Activated T-cell treated with anti-CD3 and anti-CD28 coated beads for 1 hour (primary cell): ENCODE measurements around the gene ABCG4.
"Not testable (repeated sequence)": the region's sequence is repeated elsewhere in the genome, so short reads cannot be mapped to it uniquely, and the experiment has no call there.

Source experiments
- DNase-seq: peaks from one replicate; pipeline ENCODE4 v3.0.0-alpha.2; 2020; ENCODE audit warnings: low read depth

ABCG4 gene

DNA sequence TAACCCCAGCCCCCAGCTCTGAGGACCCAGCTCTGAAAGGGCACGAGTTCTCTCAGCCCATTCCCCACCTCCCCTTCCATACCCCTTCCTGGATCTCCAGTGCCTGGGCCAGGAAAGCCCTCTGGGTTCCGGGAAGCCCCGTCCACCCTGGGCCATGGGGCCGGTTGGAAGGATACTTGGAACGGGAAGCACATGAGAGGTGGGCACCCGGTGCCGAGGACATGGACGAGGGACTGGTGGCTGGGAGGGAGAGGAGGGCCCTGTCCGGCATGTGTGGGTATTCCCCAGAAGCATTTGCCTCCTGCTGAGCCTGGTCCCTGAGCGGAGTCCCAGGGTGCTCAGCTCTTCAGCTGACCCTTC lies 32.6 kb upstream of the ABCG4 start:
- DNase-seq: no peak

DNA sequence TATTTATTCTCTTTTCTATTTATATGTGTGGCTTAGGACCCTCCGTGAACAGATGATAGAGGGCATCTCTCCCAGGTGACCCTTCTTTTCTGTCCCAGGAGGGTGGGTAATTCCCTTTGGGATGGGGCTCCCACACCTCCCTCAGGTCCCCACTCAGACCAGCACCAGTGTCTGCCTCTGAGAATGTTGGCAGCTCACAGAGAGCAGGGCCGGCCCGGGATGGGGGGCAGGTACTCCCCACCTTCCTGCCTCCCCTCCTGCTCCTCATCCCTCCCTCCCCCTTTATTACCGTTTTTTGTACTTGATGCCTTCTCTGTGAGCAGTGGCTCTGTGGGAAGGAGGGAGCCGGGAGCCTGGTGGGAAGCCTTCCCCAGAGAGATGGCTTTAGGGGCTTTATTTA lies 32.3 kb upstream of the ABCG4 start:
- DNase-seq: no peak

DNA sequence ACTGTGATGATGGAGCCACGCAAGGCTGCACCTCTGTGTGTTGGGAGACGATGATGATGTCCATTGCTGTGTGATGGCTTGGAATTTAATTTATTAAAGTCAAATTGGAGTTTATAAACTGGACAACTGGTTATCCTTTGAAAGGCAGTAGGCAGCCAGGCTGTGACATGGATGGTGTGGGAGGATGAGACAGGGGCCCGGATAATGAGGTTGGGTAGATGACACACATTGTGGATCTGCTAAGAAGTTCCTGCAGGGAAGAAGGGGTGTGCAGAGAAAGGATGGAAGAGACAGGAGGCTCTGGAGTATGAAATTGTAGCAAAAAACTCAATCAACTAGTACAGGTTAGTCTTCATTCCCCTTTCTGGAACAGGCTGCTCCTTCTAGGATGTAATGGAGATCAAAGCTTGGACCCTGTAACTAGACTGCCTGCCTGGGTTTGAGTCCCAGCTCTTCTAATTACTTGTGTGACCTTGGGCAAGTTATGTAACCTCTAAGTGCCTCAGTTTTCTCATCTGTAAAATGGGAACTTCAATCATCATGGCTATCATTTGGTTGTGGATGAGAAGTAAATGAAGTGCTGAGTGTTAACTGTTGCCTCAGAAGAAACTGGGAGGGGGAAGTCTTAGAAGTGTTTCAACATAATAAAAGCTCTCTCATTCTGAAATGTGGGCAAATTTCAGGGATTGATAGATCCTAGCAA lies 31.7 kb upstream of the ABCG4 start:
- no peak for DNase-seq

DNA sequence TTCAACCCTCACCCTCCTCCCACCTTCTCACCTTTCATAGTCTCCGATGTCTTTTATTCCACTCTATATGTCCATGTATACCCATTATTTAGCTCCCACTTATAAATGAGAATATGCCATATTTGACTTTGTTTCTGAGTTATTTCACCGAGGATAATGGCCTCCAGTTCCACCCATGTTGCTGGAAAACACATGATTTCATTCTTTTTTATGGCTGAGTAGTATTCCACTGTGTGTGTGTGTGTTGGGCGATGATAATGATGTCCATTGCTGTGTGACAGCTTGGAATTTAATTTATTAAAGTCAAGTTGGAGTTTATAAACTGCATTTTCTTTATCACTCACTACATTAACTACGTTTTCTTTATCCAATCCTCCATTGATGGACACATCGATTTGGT lies 30.6 kb upstream of the ABCG4 start:
- DNase-seq: no peak

DNA sequence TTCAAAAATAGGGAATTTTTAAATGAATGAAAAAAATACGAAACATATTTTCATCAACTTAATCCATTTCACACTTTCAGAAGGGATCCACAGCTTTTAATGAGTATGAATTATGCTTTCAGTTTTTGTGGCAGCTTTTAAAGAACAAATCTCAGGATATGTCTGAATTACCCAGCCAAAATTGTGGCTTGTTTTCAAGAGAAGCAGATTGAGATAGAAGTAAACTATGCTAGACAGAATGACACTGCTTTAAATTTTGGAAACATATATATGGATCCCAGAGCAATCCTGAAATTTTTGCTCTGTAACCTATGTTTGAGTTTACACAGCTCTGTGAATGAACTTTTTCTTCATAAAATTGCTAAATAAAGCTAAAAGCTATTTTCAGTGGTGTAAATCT lies 29.9 kb upstream of the ABCG4 start:
- DNase-seq: no peak

DNA sequence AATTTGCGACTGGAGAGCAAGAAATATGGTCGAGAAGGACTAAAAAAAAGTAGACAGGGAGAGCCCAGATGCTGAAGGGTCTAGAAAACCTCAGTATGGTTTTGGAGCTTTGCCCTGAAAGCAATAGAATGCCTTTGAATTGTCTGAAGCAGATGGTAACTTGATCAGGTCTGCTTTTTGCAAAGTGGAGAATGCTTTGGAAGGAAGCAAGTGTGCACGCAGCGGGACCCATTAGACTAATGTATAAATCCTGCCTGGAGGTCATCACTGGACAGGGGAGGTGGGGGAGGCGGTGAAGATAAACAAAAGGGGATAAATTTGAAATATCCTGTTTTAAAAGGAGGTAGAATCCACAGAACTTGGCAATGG lies 28.2 kb upstream of the ABCG4 start:
- no peak for DNase-seq

DNA sequence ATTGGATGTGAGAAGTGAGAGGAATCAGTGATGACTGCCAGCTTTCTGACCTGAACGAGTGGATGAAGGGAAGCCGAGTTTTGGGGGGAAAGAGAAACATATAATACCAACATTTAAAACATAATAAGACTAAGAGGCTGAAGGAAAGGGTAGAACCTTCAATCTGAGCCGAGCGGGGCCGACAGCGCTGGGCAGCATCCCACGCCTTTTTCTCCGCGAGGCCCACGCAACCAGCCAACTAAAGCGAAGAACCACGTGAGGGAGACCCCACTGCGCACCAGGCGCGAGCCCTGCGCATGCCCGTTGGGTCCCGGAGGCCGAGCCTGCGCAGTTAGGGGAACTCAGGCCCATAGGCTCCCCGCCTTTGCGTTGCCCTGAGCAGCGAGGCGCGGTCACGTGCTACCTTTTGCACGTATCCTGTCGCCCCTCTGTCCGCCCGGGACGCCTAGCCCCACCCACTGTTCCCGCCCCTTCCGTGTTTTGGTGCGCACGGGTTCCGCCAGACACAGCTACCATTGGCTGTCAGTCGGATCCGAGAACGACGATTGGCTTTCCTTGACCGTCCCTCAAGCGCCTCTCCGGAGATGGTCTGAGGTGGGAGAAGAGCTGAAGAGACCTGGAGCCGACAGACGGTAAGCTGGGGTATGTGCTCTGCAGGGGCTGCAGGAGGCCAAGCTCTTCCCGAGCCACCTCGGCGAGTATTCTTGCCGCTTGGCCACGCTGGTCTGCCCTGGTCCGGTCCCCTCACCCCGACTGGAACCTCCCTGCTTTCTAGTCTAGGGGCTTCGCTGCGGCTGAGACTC lies 27.6 kb upstream of the ABCG4 start, which contains the start of gene HINFP:
Gene HINFP (plus strand): TSS at position 573 of the 803 bp plus-strand sequence. CDS start 5,365 bp downstream, outside the sequence.
- DNase-seq: peak; percentile 99

DNA sequence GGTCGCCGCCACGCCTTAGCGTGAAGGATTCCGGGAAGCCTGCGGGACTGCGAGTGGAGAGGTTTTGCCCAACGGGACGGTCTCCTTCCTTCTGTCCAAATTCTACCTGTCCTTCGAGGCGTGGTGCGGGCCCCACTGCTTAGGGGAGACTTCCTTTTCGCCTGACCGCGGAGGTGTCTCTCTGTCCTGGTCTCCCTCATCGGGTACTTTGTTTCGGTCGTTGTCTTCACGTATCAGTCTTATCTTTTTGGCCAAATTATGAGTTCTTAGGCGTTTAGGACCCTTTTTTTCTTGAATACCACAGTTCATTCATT lies 27.1 kb upstream of the ABCG4 start:
- no peak for DNase-seq

DNA sequence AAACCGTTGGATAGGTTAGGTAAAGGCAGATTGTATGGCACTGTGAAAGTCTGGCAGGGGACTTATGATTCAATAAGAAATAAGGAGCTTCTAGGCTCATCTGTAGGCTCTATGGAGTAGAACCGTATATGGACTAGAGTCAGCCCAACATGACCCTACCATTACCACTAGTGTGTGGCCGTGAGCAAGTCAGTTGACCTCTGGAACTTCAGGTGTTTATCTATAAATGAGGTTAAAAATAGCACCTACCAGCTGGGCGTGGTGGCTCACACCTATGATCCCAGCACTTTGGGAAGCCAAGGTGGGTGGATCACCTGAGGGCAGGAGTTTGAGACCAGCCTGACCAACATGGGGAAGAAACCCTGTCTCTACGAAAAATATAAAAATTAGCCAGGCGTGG lies 23.0 kb upstream of the ABCG4 start:
- no peak for DNase-seq

DNA sequence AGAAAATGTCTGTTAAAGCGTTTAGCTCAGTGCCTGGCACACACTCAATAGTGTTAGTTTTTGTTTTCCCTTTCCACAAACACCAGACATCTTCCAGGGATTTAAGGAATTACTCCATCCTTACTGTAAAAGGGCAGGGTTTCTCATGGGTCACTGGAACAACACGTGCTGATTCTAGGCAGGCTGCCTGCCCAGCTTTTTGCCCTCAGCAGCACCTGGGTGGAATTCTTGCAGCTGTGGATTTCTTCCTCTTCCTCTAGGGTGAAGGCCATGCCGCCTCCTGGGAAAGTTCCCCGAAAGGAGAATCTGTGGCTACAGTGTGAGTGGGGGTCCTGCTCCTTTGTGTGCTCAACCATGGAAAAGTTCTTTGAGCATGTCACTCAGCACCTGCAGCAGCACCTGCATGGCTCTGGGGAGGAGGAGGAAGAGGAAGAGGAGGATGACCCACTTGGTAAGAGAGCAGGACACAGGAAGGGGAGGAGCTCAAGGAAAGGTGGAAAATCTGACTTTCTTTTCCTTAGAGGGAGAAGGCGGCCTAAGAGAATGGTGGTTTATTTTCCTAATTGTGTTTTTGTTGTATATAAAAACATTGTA lies 22.1 kb upstream of the ABCG4 start:
- DNase-seq: no peak

DNA sequence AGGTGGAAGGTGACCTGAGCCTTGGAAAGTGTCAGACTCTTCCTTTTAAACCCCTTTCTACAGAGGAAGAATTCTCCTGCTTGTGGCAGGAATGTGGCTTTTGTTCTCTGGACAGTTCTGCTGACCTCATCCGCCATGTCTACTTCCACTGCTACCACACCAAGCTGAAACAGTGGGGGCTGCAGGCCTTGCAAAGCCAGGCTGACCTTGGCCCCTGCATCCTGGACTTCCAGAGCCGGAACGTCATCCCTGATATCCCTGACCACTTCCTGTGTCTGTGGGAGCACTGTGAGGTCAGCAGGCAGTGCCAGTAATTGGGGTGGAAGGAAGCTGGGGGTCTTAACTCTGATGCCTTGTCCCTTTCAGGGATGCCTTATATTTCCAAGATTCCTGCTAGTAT lies 18.2 kb upstream of the ABCG4 start:
- no peak for DNase-seq

DNA sequence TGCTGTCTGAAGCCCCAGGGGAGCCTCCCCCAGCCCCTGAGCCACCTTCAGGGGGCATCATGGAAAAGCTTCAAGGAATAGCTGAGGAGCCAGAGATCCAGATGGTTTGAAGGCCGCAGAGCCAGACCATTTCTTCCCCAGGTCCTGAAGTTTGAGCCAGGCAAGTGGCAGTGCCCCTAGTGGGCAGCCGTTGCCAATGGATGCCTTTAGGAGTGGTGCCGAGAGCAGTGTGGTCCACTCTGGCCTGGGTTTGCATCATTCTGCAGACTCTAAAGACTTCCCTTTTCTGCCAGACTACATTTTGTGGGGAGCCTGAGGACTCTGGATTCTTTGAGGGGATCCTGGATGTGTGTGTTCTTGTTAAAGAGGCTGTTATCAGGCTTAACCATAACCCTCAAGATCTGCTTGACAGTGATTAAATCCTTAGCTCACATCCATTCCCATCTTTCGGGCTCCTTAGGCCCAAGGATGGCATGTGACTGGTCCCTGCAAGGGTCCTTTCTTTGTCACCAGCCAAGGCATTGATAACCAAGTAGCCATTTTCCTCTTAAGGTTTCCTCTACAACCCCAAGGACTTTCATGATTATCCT lies 14.4 kb upstream of the ABCG4 start:
- DNase-seq: no peak

DNA sequence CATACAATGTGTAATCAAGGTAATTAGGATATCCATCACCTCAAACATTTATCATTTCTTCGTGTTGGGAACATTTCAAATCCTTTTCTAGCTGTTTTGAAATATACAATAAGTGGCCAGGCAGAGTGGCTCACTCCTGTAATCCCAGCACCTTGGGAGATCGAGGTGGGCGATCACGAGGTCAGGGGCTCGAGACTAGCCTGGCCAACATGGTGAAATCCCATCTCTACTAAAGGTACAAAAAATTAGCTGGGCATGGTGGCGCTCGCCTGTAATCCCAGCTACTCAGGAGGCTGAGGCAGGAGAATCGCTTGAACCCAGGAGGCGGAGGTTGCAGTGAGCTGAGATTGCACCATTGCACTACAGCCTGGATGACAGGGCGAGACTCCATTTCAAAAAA lies 9.6 kb upstream of the ABCG4 start:
- not testable (repeated sequence) for DNase-seq

DNA sequence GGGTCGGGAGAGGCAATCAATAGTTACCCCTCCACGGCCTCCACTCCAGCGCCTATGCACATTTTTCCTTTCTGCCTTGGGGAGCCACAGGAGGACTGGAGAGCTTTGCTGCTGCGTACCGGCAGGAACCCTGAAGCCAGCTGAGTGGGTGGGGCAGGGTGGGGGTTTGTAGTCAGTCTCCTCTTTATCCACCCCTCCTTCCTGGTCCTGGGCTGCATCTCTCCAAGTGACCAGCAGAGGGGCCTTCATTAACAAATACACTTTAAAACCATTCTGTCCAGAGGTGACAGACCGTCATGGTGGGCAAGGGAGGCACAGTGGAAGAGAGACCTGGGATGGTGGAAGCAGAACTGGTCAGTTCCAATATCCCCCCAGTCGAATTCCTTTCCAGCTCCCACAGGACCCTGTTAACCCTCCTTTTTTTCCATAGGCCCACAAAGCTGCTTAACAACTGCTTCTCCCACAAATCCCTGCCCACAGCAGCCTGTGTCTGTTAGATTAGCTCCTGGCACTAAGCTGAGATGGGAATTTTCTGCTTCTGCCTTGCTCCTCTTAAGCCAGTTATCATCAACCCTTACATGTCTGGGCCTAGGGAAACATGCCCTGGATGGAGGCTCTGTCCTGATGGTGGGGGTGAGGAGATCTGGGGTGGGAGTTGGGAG lies 3.9 kb upstream of the ABCG4 start:
- DNase-seq: no peak

DNA sequence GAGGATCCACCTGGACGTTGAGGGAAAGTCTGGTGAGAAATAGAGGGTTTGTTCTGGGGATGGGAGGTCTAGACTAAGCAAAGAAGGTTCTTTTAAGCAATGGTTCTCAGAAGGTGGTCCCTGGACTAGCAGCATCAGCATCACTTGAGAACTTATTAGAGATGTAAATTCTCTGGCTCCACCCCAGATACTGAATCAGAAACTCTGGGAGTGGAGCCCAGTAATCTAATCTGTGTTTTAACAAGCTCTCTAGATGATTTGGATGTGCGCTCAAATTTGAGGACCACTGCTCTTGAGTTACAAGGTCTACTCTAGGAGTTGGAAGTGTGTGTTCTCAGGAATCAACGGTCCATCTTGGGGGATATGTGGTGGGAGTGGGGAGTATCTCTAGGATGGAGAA lies 3.3 kb upstream of the ABCG4 start:
- no peak for DNase-seq

DNA sequence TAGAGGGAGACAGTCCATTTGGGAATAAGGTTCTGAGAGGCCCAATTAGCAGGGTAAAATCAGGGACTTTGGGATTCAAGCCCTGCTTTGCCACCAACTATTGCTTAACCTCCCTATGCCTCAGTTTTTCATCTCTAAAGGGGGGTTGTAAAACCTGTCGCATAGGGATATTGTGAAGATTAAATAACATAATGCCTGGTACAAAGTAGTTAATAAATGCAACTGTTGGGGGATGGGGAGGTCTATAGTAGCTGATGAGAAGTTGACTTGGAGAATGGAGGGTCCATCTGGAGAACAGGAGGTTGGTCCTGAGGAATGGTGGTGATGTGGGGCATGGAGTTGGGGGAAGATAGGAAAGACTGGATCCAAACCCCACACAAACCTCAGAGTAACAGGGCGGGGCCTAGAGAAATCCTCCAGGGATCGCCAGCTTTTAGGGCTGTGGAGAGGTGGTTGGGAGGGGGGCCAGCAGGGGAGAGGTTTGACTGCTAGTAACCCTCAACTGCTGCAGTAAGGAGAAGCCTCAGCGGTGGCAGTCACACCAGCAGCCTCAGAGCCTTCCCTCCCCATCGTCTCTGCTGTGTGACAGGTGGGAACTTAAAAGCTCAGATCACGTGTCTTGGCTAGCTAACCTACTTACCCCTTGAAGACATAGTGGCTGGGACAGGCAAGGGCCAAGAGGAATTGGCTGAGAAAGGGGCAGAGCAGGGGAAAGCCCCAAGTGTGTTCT lies 1.1 kb upstream of the ABCG4 start:
- DNase-seq: no peak

DNA sequence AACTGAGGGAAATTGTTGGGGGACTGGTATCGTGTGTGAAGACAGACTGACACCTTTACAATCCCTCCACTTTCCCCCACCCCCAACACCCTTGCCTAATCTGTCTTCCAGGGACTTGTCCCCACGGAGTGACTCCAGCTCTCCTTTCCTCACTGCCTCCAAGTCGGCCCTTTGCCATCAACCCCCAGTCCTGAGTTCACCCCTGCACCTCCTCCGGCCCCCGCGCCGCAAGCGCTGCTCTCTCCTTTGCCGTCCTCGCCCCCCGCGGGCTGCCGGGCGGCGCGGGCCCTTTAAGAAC lies 183 bp upstream of the ABCG4 start:
- DNase-seq: no peak

DNA sequence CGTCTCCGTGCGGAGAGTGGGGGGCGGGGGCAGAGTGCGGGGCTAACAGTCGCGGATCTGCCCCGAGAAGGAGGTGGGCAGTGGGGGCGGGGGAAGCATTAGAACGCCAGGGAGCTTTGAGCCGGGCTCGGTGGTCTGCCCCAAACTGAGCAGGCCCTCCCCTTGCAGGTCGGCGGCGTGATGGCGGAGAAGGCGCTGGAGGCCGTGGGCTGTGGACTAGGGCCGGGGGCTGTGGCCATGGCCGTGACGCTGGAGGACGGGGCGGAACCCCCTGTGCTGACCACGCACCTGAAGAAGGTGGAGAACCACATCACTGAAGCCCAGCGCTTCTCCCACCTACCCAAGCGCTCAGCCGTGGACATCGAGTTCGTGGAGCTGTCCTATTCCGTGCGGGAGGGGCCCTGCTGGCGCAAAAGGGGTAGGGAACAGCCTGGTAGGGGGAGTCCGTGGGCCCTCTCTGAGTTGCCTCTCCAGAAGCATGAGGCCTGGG lies 979 bp downstream of the ABCG4 start:
- DNase-seq: no peak

DNA sequence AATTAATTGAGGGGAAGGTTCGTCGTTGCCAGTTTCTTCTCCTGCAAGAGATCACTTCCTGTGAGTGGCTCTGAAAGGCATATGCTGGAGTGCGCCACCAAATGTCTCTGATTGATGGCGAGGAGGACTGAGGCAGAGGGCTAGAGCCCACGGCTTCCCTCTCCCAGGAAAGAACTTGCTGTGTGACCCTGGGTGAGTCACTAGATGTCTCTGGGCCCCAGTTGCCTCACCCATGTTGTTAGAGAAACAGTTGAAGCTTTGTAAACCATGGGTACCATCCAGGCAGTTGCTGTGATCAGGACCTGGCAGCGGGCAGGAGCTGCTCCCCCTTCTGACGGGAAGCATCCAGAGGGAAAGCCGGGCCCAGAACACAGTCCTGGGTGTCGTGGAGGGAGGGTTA lies 3.2 kb downstream of the ABCG4 start:
- no peak for DNase-seq

DNA sequence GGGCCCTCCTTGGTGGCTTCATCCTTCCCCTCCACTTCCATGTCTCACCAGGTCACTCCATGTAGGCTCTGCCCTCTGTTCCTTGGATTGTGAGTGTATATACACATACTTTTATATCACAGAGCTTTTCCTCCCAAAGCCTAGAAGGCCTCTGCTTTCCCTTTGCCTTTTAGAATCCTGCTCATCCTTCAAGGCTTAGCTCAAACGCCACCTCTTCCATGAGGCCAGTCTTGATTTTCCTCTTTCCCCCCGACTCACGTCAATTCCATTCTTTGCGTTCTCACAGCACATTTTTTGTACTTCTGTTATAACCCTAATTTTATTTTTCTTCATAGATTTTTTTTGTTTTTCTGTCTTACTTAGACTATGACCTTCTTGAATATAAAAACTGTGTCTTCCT lies 3.8 kb downstream of the ABCG4 start:
- no peak for DNase-seq

DNA sequence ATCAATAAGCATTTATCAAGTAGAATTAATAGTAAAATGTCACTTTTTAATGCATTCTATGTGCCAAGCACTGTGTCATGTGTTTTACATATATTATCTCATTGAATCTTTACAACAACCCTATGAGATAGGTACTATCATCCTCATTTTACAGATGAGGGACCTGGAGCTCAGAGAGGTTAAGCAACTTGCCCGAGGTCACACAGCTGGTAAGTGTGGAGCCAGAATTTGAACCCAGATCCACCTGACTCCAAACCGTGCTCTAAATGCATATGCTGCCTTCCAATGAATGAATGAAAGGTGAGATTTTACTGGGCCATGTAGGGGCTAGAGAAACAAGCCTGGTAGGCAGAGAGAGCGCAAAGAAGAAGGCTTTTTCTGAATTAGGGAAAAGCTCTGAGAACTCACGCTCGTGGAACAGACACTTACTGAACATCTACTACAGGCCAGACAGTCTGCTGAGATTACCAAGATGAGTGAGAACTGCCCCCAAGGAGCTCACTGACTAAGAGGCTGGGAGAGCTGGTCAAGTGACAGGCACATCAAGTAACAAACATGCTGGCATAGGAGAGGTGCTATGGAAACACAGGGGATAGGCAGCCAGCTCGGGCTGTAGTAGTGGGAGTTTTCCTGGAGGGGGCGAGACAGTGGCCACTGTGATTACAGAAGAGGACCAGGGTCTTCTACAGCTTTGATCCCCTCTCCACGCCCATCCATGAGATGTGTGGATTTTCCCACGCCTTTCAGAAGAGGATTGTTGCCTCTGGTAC lies 4.4 kb downstream of the ABCG4 start:
- DNase-seq: no peak
